ENCODE measurements around the gene SLC25A52. TPM values are rescaled to one million over a fixed set of nuclear protein-coding genes. Genes with fewer than 3 reads are reported as not detected.
"Not testable (repeated sequence)": the region's sequence is repeated elsewhere in the genome, so short reads cannot be mapped to it uniquely, and the experiment has no call there.

SLC25A52 gene, protein sequence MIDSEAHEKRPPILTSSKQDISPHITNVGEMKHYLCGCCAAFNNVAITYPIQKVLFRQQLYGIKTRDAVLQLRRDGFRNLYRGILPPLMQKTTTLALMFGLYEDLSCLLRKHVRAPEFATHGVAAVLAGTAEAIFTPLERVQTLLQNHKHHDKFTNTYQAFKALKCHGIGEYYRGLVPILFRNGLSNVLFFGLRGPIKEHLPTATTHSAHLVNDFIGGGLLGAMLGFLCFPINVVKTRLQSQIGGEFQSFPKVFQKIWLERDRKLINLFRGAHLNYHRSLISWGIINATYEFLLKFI
- total RNA-seq: not detected
- long read RNA-seq, donor 1: 0 reads
- long read RNA-seq, donor 2: 0 reads

DNA sequence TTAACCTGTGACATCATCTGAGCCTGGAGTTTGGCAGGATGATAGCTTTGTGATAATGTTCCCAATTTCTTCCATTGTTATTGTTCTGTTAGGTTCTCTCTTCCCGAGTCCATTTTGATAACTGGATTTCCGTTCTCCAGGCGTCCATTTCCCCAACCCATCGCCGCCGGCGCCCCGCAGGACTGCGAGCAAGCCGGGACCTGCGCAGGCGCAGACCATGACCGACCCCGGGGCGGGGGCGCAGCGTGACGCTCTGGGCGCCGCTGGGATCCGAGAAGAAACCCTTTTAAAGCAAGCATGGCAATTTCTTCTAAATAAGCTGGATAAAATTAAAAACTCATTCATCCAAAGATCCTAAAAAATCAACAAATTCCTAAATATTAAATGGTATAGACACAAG lies at the start of gene SLC25A52:
Gene SLC25A52, minus strand, starts transcription at position 186 of the 400 bp plus-strand sequence. CDS start 219 bp downstream, outside the sequence.
- DNase-seq (no peak), ATAC-seq (no peak)
- no peaks in the 10 kb centered on the region for H3K36me3 ChIP-seq (ENCODE audit: low read depth)
- H3K9me3 ChIP-seq: no peaks in the 10 kb centered on the region
- no peaks in the 10 kb centered on the region for H3K4me1 ChIP-seq (ENCODE audit: low read depth)
- intact Hi-C loops (cut with DNase I, micrococcal nuclease): no loop called here
- no peak within 1 kb of the TSS for H3K4me3 ChIP-seq
- TF ChIP-seq, protein P1, sequence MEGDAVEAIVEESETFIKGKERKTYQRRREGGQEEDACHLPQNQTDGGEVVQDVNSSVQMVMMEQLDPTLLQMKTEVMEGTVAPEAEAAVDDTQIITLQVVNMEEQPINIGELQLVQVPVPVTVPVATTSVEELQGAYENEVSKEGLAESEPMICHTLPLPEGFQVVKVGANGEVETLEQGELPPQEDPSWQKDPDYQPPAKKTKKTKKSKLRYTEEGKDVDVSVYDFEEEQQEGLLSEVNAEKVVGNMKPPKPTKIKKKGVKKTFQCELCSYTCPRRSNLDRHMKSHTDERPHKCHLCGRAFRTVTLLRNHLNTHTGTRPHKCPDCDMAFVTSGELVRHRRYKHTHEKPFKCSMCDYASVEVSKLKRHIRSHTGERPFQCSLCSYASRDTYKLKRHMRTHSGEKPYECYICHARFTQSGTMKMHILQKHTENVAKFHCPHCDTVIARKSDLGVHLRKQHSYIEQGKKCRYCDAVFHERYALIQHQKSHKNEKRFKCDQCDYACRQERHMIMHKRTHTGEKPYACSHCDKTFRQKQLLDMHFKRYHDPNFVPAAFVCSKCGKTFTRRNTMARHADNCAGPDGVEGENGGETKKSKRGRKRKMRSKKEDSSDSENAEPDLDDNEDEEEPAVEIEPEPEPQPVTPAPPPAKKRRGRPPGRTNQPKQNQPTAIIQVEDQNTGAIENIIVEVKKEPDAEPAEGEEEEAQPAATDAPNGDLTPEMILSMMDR (IDR thresholded peaks at IDR 0.05): no peak

- H3K4me1 ChIP-seq (ENCODE audit: low read depth); H3K4me3 ChIP-seq; intact Hi-C loops (cut with DNase I, micrococcal nuclease); H3K9me3 ChIP-seq; H3K36me3 ChIP-seq (ENCODE audit: low read depth); DNase-seq; ATAC-seq: not testable (repeated sequence)
Observed at GRCh38 chr18:31809049-31809448, 48.4 kb upstream of the SLC25A52 start.

- intact Hi-C loops (cut with DNase I, micrococcal nuclease): no loop called here
- TF ChIP-seq, protein P1 (IDR thresholded peaks at IDR 0.05): no peak
- ATAC-seq: no peak
- no peak overlapping the region for H3K4me3 ChIP-seq
- no peaks in the 10 kb centered on the region for H3K4me1 ChIP-seq (ENCODE audit: low read depth)
- DNase-seq: no peak
- H3K36me3 ChIP-seq (ENCODE audit: low read depth): no peaks in the 10 kb centered on the region
- no peaks in the 10 kb centered on the region for H3K9me3 ChIP-seq
Observed at GRCh38 chr18:31801078-31801477, 40.4 kb upstream of the SLC25A52 start.

DNA sequence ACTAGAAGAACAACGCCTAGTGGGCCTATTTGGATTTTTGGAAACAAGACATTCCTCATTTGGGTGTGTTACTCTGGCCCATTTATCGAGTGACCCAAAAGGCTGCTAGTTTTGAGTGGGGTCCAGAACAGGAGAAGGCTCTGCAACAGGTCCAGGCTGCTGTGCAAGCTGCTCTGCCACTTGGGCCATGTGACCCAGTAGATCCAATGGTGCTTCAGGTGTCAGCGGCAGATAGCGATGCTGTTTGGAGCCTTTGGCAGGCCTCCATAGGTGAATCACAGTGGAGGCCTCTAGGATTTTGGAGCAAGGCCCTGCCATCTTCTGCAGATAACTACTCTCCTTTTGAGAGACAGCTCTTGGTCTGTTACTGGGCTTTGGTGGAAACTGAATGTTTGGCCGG lies 38.6 kb upstream of the SLC25A52 start:
- H3K4me1 ChIP-seq (ENCODE audit: low read depth); H3K9me3 ChIP-seq; DNase-seq; ATAC-seq; H3K4me3 ChIP-seq; intact Hi-C loops (cut with DNase I, micrococcal nuclease); H3K36me3 ChIP-seq (ENCODE audit: low read depth): not testable (repeated sequence)

DNA sequence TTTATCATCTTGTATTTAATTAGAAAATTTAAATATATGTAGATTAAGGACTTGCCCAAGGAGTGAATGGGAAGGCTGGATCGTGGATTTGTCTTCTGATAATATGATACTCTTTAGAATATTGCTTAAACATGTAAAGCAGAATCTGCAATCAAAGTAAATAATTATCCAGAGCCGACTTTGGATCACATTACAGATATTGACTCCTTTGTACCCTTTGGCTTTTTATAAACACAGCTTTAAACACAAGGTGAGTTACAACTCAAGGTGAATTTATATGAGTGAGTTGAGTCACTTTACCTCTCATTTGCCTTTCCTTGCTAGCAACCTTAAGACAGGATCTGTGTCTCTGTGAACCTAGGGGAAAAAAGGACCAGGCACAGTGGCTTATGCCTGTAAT lies 37.7 kb upstream of the SLC25A52 start:
- ATAC-seq: no peak
- TF ChIP-seq, protein P1 (IDR thresholded peaks at IDR 0.05): no peak
- intact Hi-C loops (cut with DNase I, micrococcal nuclease): no loop called here
- Histone ChIP-seq H3K4me3 (no peak overlapping the region), H3K36me3 (ENCODE audit: low read depth) (no peaks in the 10 kb centered on the region), H3K9me3 (no peaks in the 10 kb centered on the region), H3K4me1 (ENCODE audit: low read depth) (no peaks in the 10 kb centered on the region)
- DNase-seq: no peak

- no peak for DNase-seq
- TF ChIP-seq, protein P1 (IDR thresholded peaks at IDR 0.05): no peak
- intact Hi-C loops (cut with DNase I, micrococcal nuclease): no loop called here
Observed at GRCh38 chr18:31795747-31796146, 35.1 kb upstream of the SLC25A52 start.

More at GRCh38 chr18:31795747-31796146, 35.1 kb upstream of the SLC25A52 start:
- Histone ChIP-seq H3K4me3 (no peak overlapping the region), H3K36me3 (ENCODE audit: low read depth) (no peaks in the 10 kb centered on the region), H3K9me3 (no peaks in the 10 kb centered on the region), H3K4me1 (ENCODE audit: low read depth) (no peaks in the 10 kb centered on the region)
- no peak for ATAC-seq

All from mucosa of descending colon (tissue), 3 donors.